Adrenal gland (tissue), 12 donors: ENCODE results near the gene BRF1. TPM values are rescaled to one million over a fixed set of nuclear protein-coding genes. Genes with fewer than 3 reads are reported as not detected.

ENCODE experiments used
- DNase-seq, 7 donors: peaks; one replicate each; pipeline ENCODE4 v3.0.0-alpha.2; 2019 to 2020
- H3K27ac ChIP-seq, 5 donors: fragments of 200-600 bp; sonication (generic) in 4 of 5; 1 replicate in 3 of 5; 2 replicates in 2 of 5; pipeline versions ENCODE4 v1.5.1 to v1.8.0; 2016 to 2020; ENCODE audit warnings: mild to moderate bottlenecking in 1 of 5
- H3K27me3 ChIP-seq: fragments of 200-600 bp; 2 replicates; pipeline ENCODE4 v1.8.0; 2021
- H3K36me3 ChIP-seq, 2 donors: fragments of 200-600 bp; replicated peaks in 1 of 2; 1 replicate in 1 of 2; 2 replicates in 1 of 2; pipeline versions ENCODE4 v1.5.1 to v1.8.0; 2018 to 2022
- H3K4me1 ChIP-seq, 2 donors: fragments of 200-600 bp; replicated peaks in 1 of 2; 1 replicate in 1 of 2; 2 replicates in 1 of 2; pipeline versions ENCODE4 v1.5.1 to v1.8.0; 2018 to 2021
- H3K4me3 ChIP-seq, 4 donors: fragments of 200-600 bp; sonication (generic) in 3 of 4; one replicate each; pipeline ENCODE4 v1.5.1; 2016 to 2018
- H3K9me3 ChIP-seq, 3 donors: fragments of 200-600 bp; sonication (generic) in 1 of 3; replicated peaks in 1 of 3; 1 replicate in 2 of 3; 2 replicates in 1 of 3; pipeline versions ENCODE4 v1.5.1 to v1.8.0; 2016 to 2021
- CTCF ChIP-seq, 6 experiments: fragments of 450-650 bp in 4 of 6; fragments of 200-600 bp in 2 of 6; sonication (generic) in 1 of 6; IDR thresholded peaks; 1 replicate in 5 of 6; 2 replicates in 1 of 6; pipeline versions ENCODE4 v1.5.1 to v1.8.0; 2016 to 2021; ENCODE audit warnings: antibody characterized with exemption in 6 of 6, mild to moderate bottlenecking in 2 of 6, moderate library complexity in 1 of 6
- POLR2A ChIP-seq, 2 donors: fragments of 450-650 bp; IDR thresholded peaks; one replicate each; pipeline ENCODE4 v1.6.1; 2017; ENCODE audit warnings: antibody characterized with exemption in 2 of 2, mild to moderate bottlenecking in 2 of 2, moderate library complexity in 1 of 2
- WGBS, 4 donors: extraction: QIAGEN DNeasy Blood & Tissue Kit in 2 of 4; methylation state at CpG; one replicate each; pipeline versions ENCODE4 v1.1.5 to v1.1.7; 2013 to 2017; 5-methylcytosine and 5-hydroxymethylcytosine counted together
- intact Hi-C, 2 donors: fragments of 100-400 bp; cut with DNase I; formaldehyde crosslinking; loops; one replicate each; pipeline versions ENCODE4 v1.14.1 to v1.15.0; 2022 to 2023
- polyA plus RNA-seq, 3 donors: library from polyadenylated mRNA; stranded (reverse); fragments of 200-250 nt in 2 of 3; fragments of 350-450 nt in 1 of 3; fragmentation: Illumina TruSeq in 1 of 3; extraction: RNeasy Lipid Tissue Mini Kit (QIAGEN cat#74804) in 1 of 3; gene quantifications; one replicate each; pipeline ENCODE4 v1.2.3, GENCODE V29; 2013 to 2014
- total RNA-seq, 9 donors: library from RNA; depleted of rRNA in 4 of 9; stranded (reverse); fragments of >200 nt in 4 of 9; fragments of 120-200 nt in 1 of 9; fragmentation: NEBNext Ultra II Directional in 1 of 9; extraction: Animal tissue kit (Norgen Biotek cat#: 25700) in 1 of 9; gene quantifications; one replicate each; pipeline versions ENCODE4 v1.1.0 to v1.2.4, GENCODE V29; 2013 to 2023
- donor health status: healthy with polysubstance abuse.
- donor health status: Bipolar disorder and iron deficiency.
- donor health status: DM: yes; HTN: yes; CAD: no.
- donor health status: DM: no; HTN: no; CAD: no.
- donor health status: DM: no; HTN: no; CAD: no.
- donor health status: DM: yes; HTN: yes; CAD: no.

BRF1 gene
- total and polyA plus RNA-seq, 12 donors = 14.0 to 96.9 (median 37.5) TPM

GRCh38 chr14:105219043-105219612, 81.7 kb downstream of the BRF1 start:
- no peak overlapping the region for H3K4me3 ChIP-seq
- no peak for DNase-seq
- no peaks in the 10 kb centered on the region for H3K27me3 ChIP-seq
- peaks cover 0 to 11% of the 10 kb centered on the region in 2 donors for H3K4me1 ChIP-seq
- WGBS, 4 donors = 91 to 93% (median 92%) methylated on average over 22 to 29 of the region's 29 CpGs
- no peaks in the 10 kb centered on the region for H3K9me3 ChIP-seq
- H3K36me3 ChIP-seq = peaks cover 0 to 48% of the 10 kb centered on the region in 2 donors
- intact Hi-C loops = no loop called here
- H3K27ac ChIP-seq = no peak overlapping the region
- TF ChIP-seq POLR2A (IDR thresholded peaks at IDR 0.05) (no peak), CTCF (IDR thresholded peaks at IDR 0.05) (no peak)

- intact Hi-C loops = no loop called here
- Histone ChIP-seq H3K27me3 (no peaks in the 10 kb centered on the region), H3K4me1 (peaks cover 0 to 11% of the 10 kb centered on the region in 2 donors), H3K36me3 (peaks cover 0 to 48% of the 10 kb centered on the region in 2 donors), H3K4me3 (no peak overlapping the region), H3K27ac (no peak overlapping the region), H3K9me3 (no peaks in the 10 kb centered on the region)
- WGBS, 4 donors = 92 to 95% (median 94%) methylated on average over 3 to 19 of the region's 19 CpGs
- no peak for DNase-seq
- TF ChIP-seq CTCF (IDR thresholded peaks at IDR 0.05) (no peak), POLR2A (IDR thresholded peaks at IDR 0.05) (no peak)
Observed at GRCh38 chr14:105218611-105219010, 82.2 kb downstream of the BRF1 start.

GRCh38 chr14:105217774-105218173, 83.0 kb downstream of the BRF1 start:
- no peak for DNase-seq
- intact Hi-C loops = no loop called here
- H3K27ac ChIP-seq = no peak overlapping the region
- no peaks in the 10 kb centered on the region for H3K9me3 ChIP-seq
- TF ChIP-seq POLR2A (IDR thresholded peaks at IDR 0.05) (no peak), CTCF (IDR thresholded peaks at IDR 0.05) (no peak)
- peaks cover 0 to 48% of the 10 kb centered on the region in 2 donors for H3K36me3 ChIP-seq
- WGBS, 4 donors = 80 to 97% (median 96%) methylated on average over 6 to 11 of the region's 11 CpGs; no CpG with 5 or more reads in 1 of the 4 donors
- no peak overlapping the region for H3K4me3 ChIP-seq
- H3K4me1 ChIP-seq = peaks cover 0 to 11% of the 10 kb centered on the region in 2 donors
- no peaks in the 10 kb centered on the region for H3K27me3 ChIP-seq

GRCh38 chr14:105216490-105217247, 84.1 kb downstream of the BRF1 start:
- DNase-seq = no peak
- intact Hi-C loops = no loop called here
- peaks cover 0 to 11% of the 10 kb centered on the region in 2 donors for H3K4me1 ChIP-seq
- H3K27me3 ChIP-seq = no peaks in the 10 kb centered on the region
- 89 to 95% (median 92%) methylated on average over 13 to 30 of the region's 30 CpGs for WGBS, 4 donors
- TF ChIP-seq POLR2A (IDR thresholded peaks at IDR 0.05) = no peak
- TF ChIP-seq CTCF (IDR thresholded peaks at IDR 0.05) = no peak
- H3K4me3 ChIP-seq = no peak overlapping the region
- peaks cover 0 to 45% of the 10 kb centered on the region in 2 donors for H3K36me3 ChIP-seq
- H3K27ac ChIP-seq = no peak overlapping the region
- H3K9me3 ChIP-seq = no peaks in the 10 kb centered on the region
